GM21360 (cell line): Measurements from ENCODE around the gene HESX1.

Source experiments
- ATAC-seq: cut with Tn5 transposase; IDR thresholded peaks from one replicate; pipeline ENCODE4 v1.9.1; 2021; ENCODE audit warnings: mild to moderate bottlenecking, moderate library complexity; ENCODE audit not compliant: unreplicated experiment

Gene HESX1

GRCh38 chr3:57168151-57168550 lies 31.6 kb downstream of the HESX1 start:
- ATAC-seq = no peak

GRCh38 chr3:57166660-57167059 lies 33.1 kb downstream of the HESX1 start:
- ATAC-seq = no peak

GRCh38 chr3:57165641-57166040 lies 34.1 kb downstream of the HESX1 start:
- ATAC-seq = no peak

- peak; percentile 50 for ATAC-seq
These were observed 34.9 kb downstream of the HESX1 start, which contains the start of gene IL17RD for GRCh38 chr3:57164657-57165573. IL17RD (minus strand) TSS chr3:57165353; CDS start chr3:57165286, 67 bp downstream.

GRCh38 chr3:57164217-57164656 lies 35.5 kb downstream of the HESX1 start:
- ATAC-seq = no peak

- no peak for ATAC-seq
These were observed 36.0 kb downstream of the HESX1 start for GRCh38 chr3:57163751-57164150.

GRCh38 chr3:57161915-57162314 lies 37.9 kb downstream of the HESX1 start:
- no peak for ATAC-seq

- ATAC-seq = no peak
These were observed 38.8 kb downstream of the HESX1 start for GRCh38 chr3:57160765-57161538.

GRCh38 chr3:57160076-57160764 lies 39.6 kb downstream of the HESX1 start:
- ATAC-seq = no peak

GRCh38 chr3:57158813-57159738 lies 40.7 kb downstream of the HESX1 start:
- ATAC-seq = no peak

- ATAC-seq = no peak
These were observed 41.5 kb downstream of the HESX1 start for GRCh38 chr3:57158325-57158724.

- ATAC-seq = no peak
These were observed 42.2 kb downstream of the HESX1 start for GRCh38 chr3:57157545-57157944.

- no peak for ATAC-seq
These were observed 44.5 kb downstream of the HESX1 start for GRCh38 chr3:57155310-57155643.

- no peak for ATAC-seq
These were observed 45.1 kb downstream of the HESX1 start for GRCh38 chr3:57154470-57155309.

- ATAC-seq = no peak
These were observed 47.3 kb downstream of the HESX1 start for GRCh38 chr3:57152151-57153143.

- ATAC-seq = no peak
These were observed 48.0 kb downstream of the HESX1 start for GRCh38 chr3:57151749-57152148.

GRCh38 chr3:57151021-57151449 lies 48.7 kb downstream of the HESX1 start:
- no peak for ATAC-seq

- ATAC-seq = no peak
These were observed 49.6 kb downstream of the HESX1 start for GRCh38 chr3:57150113-57150581.
